G401.6 (cell line): ENCODE data around the gene SLC15A4.
"Not testable (repeated sequence)": the region's sequence is repeated elsewhere in the genome, so short reads cannot be mapped to it uniquely, and the experiment has no call there.

Experiments used
- FAIRE-seq: peaks from 2 replicates; lab custom pipeline; 2012; peaks lifted over from hg19 to GRCh38; lab: Jason Lieb, UNC

The SLC15A4 gene

GRCh38 chr12:128823916-128824839 lies at the start of gene SLC15A4:
TSS of gene SLC15A4 (minus strand) at chr12:128823958. CDS start at chr12:128823943, 15 bp downstream.
- FAIRE-seq = no peak

- no peak for FAIRE-seq
Observed at GRCh38 chr12:128872303-128872702, 48.5 kb upstream of the SLC15A4 start.

DNA sequence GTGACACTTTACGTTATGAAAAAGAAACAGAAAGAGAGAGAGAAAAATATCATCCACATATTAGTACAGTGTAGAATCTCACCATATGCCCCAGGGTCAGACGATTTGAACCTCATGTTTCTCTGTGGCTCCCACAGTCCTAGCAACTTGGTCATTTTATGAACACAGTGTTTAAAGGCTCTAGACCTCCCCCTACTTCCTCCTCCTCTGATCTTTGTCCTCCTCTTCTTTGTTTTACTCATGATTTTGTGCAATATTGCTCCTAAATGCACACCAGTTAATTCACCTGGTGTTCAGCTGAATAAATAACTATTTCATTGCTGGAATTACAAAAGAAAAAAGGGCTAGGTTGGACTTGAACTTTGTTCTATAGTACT lies 47.7 kb upstream of the SLC15A4 start:
- no peak for FAIRE-seq

GRCh38 chr12:128867466-128867865 lies 43.7 kb upstream of the SLC15A4 start:
- no peak for FAIRE-seq

DNA sequence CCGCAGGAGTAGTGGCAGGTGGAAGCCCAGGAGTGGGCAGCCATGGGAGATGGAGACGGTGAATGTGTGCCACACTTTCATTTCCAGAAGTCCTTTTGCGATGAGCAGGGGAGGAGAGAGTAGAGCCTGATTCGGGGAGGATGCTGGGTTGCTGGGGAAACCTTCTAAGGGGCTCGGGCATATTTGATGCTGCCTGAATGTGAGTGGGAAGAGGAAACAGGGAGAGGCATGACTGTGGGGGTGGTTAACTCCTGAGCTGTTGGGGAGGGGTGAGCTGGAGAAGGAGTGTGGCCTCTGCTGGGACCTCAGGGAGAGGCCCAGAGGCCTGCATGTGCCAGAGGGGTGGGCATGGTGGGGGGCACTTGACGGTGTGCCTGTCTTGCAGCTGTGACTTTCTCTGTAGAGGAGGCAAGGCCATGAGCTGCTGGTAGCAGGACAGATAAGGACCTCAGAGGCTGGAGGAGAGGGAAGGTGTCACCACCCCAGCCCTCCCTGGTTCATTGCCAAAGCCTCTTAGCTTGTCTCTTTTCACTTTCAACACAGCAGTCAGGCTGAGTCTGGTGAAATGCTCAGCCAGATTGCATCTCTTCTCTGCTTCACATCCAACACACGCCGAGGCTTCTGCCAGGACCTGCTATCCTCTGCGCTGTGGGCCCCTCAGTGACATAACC lies 40.9 kb upstream of the SLC15A4 start:
- no peak for FAIRE-seq

- no peak for FAIRE-seq
Observed at GRCh38 chr12:128863957-128864356, 40.2 kb upstream of the SLC15A4 start.

GRCh38 chr12:128861226-128862016 lies 37.7 kb upstream of the SLC15A4 start:
- no peak for FAIRE-seq

DNA sequence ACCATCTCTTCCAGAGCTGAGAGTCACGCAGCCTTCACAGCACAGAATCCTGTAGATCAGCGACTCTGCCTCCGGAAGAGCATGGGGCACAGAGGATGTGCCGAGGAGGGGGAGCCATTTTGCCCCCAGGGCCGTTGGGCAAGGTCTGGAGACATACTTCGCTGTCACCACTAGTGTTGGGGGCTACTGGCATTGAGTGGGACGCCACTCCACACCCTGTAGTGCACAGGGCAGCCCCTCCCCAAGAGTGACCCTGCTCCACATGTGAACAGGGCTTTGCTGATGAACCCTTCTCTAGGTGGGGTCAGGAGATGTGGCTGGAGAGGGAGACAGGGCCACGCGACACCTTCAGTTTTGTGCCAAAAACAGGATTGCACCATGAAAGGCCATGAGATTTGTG lies 35.6 kb upstream of the SLC15A4 start:
- no peak for FAIRE-seq

DNA sequence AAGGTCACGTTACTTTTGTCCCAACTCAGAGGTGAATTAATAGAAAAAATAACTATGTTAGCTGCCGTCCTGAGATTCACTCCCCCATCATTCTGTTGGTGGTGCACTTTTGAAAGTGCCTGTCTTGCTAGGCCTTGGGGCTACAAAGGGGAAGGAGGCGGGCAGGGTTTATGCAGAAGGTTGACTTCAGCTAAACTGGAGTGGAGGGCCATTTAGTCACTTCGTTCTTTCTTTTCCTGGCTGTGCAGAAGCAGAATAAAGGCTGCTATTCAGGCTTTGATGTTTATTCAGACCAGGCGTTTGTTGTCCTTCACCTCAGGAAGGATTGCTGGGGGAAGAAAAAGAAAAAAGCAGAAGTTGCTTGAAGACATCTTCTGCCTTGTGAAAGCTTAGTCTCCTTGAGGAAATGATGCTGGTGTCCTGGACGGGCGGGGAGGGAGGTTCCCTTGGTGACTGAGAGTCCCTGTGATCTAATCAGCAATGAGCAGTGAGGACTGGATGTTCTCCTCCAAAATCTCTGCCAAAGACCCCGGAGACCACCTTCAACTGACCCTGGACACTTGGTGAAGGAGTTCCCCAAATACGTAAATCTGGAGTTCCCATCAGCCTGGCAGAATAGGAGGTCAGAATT lies 33.5 kb upstream of the SLC15A4 start:
- FAIRE-seq = no peak

- FAIRE-seq = no peak
Observed at GRCh38 chr12:128856791-128857078, 33.0 kb upstream of the SLC15A4 start.

- no peak for FAIRE-seq
Observed at GRCh38 chr12:128856035-128856790, 32.5 kb upstream of the SLC15A4 start.

GRCh38 chr12:128853600-128854197 lies 29.9 kb upstream of the SLC15A4 start:
- FAIRE-seq = no peak

DNA sequence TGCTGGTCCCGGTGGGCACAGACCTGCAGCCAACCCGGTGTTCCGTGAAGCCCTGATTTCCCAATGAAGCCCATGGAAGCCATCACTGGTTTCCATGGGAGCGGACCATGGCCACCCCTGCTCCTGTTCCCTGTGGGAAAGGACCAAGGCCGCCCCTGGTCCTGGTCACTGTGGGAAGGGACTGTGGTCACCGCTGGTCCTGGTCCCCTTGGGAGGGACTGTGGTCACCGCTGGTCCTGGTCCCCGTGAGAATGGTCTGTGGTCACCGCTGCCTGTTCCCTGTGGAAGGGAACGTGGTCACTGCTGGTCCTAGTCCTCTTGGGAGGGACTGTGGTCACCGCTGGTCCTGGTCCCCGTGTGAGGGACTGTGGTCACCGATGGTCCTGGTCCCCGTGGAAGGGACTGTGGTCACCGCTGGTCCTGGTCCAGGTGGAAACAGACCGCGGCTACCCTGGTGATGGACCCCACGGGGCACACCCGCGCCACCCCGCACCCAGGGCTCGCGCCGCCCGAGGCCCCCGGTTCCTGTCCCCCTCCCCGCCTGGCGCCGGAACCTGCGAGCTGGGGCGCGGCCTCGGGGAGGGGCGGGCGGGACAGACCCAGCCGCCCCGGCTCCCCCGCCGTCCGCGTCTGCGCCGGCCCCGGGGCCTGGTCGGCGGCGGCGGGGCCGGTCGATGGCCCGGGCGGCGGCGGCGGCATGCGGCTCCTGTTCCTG lies 29.3 kb upstream of the SLC15A4 start, which contains the start of gene GLT1D1:
TSS of gene GLT1D1 (plus strand) at position 594 of the 715 bp plus-strand sequence. CDS start at position 698, 104 bp downstream.
- no peak for FAIRE-seq

DNA sequence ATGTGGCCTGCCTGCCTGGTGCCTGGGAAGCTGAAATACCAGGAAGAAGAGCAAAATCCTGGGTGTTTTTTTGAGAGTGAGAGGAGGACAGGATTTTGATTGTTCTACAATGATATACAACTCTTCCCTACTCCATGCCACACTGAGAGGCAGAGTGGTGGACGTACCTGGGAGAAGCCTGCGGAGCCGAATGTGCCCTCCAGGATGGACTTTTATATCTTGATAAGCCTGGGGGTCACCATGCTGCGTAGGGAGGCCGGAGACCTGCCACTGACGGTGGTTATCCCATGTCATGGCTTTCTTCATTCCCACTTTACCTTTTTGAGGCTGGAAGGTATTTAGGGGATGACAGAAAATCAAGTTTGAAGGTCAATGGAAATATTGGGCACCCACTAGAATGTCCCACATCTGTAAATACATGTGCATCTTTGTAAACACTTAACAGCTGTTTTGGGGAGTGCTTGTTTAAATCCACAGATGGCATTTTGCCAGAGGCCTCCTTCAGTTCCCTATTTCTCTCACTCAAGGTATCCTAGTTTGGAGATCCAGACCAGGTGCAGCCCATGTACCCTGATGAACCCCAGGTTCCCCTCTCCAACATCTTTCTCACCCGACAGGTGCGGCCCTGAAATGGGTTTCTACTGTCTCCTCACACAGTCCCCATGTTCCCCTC lies 28.4 kb upstream of the SLC15A4 start:
- FAIRE-seq = no peak

DNA sequence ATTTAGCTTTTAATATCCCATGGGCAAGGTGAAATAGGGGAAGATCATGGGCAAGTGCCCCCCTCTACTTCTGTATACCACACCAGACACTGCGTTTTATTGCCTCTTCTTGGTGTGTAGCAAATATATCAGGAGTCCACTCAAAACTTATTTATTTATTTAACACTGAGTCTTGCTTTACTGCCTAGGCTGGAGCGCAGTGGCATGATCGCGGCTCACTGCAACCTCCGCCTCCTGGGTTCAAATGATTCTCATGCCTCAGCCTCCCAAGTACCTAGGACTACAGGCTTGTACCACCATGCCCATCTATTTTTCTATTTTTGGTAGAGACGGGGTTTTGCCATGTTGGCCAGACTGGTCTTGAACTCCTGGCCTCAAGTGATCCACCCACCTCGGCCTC lies 27.7 kb upstream of the SLC15A4 start:
- not testable (repeated sequence) for FAIRE-seq

GRCh38 chr12:128850400-128850799 lies 26.6 kb upstream of the SLC15A4 start:
- no peak for FAIRE-seq

DNA sequence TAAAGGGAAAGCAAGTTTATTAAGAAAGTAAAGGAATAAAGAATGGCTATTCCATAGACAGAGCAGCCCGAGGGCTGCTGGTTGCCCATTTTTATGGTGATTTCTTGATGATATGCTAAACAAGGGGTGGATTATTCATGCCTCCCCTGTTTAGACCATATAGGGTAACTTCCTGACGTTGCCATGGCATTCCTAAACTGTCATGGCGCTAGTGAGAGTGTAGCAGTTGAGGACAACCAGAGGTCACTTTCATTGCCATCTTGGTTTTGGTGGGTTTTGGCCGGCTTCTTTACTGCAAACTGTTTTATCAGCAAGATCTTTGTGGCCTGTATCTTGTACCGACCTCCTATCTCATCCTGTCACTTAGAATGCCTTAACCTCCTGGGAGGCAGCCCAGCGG lies 26.0 kb upstream of the SLC15A4 start:
- FAIRE-seq = not testable (repeated sequence)

- no peak for FAIRE-seq
Observed at GRCh38 chr12:128848371-128848770, 24.6 kb upstream of the SLC15A4 start.

GRCh38 chr12:128846671-128847070 lies 22.9 kb upstream of the SLC15A4 start:
- FAIRE-seq = not testable (repeated sequence)
